GM21367 (cell line): ENCODE data around the gene CST7.

Experiments
- ATAC-seq: cut with Tn5 transposase; IDR thresholded peaks from one replicate; pipeline ENCODE4 v1.9.1; 2021; ENCODE audit not compliant: unreplicated experiment

CST7 gene

DNA sequence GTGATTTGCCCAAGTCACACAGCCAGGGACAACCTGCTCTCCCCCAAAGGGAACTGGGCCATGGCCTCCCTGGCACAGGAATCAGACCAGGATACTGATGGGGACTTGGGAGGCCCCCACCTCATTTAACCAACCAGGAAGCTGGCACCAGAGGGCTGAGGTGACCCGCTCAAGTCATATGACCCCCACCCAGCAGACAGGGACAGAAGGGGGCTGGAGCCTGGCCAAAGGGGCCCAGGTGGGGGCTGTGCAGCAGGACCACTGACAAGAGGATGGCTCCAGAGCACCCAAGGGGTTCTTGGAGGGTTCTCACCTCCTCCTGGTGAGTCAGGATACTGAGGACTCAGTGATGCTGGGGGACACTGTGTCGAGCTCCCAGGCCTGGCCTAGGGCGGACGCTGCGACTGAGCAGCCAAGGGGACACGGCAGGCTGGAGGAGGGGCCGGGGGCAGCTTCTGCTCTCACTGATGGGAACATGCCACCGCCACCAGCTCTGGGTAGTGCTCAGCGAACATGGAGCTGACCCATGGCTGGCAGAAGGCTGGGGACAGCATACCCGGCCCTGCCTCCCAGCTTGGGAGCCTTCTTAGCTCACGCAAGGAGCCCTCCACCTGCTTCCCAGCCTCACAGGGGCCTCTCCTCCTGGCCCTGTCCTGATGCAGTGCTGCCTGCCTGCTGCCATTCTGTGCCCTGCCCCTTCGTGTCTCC lies 1.2 kb downstream of the CST7 start:
- no peak for ATAC-seq

- ATAC-seq = no peak
Observed at GRCh38 chr20:24950836-24951525, 1.9 kb downstream of the CST7 start.

DNA sequence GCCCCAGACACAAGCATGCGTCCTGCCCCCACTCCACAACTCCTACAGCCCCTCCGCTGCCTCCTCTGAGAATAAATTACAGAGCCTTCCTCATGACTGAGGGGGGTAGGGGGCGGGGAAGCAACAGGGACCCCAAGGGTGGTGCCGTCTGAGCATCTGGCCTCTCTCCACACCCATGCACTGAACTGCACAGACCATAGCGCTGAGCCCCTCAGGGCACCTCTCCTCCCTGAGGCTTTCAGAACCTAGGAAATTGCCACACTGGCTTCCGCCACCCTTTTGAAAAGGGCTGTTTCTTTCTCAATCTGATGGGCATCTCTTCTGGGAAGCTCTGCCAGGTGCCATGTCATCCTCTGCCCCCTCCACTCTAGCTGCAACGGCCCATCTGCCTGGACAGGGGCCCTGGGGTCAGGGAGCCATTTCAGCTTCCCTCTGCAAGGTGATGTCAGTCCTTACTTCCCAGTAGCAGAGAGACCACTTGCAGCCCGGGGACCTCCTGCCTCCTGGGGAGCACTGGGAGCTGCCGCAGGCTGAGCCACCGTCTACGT lies 2.5 kb downstream of the CST7 start:
- ATAC-seq = no peak

DNA sequence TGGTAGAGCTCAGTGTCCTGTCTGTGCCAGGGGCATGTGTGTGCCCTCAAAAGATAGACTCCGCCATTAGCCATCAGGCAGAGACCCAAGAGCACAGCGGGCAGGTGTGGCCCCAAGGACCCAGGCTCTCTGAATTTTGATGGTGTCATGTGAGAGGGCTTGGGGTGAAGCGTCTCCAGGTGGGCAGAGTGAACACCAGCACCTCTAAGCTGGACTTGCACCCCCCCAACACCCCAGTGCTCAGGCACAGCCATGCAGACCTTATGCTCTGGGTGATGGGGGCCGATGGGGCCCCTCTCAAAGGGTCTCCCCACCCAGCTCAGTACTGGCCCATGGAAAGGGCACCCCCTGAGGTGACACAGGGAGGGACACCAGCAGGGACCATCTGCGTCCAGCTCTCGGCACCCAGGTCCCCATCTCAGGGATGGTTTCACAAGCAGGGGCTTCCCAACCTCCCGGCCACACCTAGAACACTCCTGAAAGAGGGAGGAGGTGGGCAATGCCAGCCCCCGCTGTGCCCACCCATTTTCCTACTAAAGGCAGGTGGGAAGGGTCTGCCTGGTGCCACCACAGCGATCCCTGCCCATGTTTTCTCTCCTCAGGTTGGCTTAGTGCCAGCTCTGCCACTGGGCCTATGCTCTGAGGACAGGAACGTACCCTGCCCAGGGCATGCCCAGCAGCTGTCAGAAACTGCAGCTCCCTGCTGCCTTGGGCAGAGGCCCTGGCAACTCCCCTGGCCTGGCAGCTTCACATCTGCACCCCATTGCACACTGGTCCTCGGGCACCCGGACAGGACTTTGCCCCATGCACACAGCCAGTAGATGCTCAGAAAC lies 3.5 kb downstream of the CST7 start:
- ATAC-seq = no peak

- no peak for ATAC-seq
Observed at GRCh38 chr20:24953209-24953575, 4.1 kb downstream of the CST7 start.

- ATAC-seq = no peak
Observed at GRCh38 chr20:24953621-24954133, 4.6 kb downstream of the CST7 start.

DNA sequence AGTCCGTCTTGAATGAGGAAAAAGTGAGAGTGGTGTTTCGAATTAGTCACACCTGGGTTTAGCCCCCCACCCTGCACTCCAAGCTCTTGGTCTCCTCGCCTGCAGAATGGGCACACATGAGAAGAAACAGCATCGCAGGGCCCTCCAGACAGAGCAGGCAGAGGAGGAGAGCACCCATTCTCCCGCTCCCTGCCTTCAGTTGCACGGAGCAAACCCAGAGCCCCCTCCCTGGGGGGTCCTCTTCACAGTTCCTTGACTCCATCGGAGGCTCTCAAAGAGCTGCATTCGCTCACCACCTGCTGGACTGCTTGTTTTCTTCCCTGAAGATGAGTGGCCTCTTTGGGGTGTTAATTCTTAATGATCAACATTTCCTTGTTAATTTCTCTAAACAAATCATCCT lies 5.1 kb downstream of the CST7 start:
- no peak for ATAC-seq

GRCh38 chr20:24954566-24954965 lies 5.5 kb downstream of the CST7 start:
- no peak for ATAC-seq

DNA sequence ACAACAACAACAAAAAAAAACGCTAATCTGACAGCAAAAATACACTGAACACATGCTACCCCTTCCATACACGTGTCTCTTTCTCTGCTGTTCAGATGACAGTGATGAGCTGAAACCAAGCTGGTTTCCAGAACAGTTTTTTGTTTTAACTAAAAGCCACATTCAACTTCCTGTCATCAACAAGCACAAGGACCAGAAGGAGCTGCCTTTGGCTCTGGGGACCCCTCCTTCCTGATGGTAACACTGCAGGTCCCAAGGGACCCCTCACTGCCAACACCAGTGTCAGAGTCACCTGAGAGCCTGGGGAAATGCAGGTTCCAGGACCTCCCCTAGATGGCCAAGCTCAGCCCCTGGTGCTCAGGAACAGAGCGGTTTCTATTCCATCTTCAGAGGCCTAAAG lies 6.0 kb downstream of the CST7 start:
- peak; percentile 83 for ATAC-seq

DNA sequence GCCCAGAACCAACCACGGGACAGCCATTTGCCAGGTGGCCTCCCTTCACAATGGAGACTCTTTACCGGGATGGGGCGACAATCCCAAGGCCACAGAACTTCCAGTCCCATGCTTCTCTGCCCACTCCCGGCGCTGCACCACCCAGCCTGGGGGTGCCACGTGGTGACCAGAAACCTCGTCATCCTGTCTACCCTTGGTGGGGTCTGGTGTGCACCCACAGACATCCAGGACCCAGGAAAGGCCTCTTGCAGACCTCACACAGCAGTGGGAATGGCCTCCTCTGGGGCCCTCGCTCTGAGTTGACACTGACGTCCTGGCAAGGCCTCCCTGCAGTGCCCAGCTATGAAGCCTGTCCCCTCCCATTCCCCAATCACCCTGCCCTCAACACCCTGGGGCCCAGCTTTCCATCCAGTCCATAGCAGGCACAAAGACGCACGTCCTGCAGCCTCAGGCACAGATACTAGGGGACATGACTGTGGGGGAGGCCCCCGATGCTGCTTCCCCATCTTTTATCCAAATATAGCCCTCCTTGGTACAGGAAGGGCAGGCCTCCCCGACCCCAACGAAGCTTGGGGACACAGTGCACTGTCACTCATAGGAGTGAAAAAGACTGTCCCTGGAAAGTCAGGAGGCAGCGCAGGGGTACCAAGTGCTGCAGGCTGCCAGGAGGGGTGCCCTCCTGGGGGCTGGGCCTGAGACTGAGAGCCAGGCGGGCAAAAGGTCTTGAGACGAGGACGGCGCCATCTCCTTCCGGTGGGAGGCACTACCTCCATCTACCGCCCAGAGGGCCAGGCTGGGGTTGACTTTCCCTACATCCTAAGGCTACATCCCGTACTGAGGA lies 7.2 kb downstream of the CST7 start:
- no peak for ATAC-seq

GRCh38 chr20:24957326-24958016 lies 8.4 kb downstream of the CST7 start:
- ATAC-seq = no peak

DNA sequence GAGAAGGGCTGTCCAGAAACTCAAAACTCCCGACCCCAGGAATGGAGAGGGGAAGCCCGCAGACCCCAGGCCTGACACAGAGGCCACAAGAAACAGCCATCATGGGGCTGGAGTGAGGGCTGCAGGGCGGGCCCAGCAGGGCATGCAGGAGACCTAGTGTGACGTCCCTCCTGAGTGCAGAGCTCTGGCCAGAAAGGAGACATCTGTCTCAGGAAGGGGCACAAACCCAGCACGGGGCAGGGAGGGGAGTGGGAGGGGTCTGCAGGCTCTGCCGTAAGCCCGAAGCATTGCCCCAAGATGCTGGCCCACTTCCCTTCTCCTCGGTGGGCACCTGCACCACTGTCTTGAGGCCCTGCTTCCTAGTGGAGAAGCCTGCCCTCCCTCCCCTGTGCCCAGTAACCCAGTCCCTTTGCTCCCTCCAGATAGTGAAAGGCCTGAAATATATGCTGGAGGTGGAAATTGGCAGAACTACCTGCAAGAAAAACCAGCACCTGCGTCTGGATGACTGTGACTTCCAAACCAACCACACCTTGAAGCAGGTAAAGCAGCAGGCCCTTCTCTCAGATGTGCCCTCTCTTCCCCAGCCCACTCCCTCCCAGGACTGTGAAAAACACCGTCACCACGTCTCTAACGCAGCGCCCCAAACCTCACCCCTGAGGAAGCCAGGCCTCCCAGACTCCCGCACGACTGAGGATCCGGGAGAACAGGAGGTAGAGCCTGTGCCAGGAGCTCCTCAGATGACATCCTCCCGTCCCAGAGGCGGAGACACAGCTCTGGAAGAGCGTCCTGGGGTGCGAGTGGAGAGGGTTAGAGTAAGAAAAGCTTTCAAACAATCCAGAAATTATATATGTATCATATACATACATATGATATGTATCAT lies 9.7 kb downstream of the CST7 start:
- no peak for ATAC-seq

- ATAC-seq = no peak
Observed at GRCh38 chr20:24959591-24960301, 10.7 kb downstream of the CST7 start.

DNA sequence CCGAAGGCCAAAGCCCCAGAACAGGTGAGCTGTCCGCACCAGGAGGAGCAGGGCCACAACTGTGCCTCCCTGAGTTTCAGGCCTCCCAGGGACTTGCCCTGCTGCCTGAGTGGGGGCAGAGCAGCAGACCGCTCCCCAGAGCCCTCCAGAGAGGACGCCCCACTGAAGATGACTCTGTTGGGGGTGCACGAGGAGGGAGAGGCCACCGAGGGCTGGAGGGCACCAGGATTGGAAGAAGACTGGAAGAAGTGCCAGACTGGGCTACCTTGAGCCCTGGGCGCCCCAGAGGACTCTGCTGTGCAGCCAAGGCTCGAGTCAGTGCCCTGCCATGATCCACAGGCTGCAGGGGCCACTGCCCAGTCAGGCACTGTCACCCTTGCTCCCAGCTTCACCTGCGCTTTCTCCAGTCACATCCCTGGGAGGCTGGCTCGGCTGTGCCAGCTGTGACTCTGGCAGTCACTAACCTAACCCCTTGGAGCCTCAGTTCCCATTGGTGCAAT lies 11.3 kb downstream of the CST7 start:
- no peak for ATAC-seq

- no peak for ATAC-seq
Observed at GRCh38 chr20:24960861-24961260, 11.8 kb downstream of the CST7 start.

DNA sequence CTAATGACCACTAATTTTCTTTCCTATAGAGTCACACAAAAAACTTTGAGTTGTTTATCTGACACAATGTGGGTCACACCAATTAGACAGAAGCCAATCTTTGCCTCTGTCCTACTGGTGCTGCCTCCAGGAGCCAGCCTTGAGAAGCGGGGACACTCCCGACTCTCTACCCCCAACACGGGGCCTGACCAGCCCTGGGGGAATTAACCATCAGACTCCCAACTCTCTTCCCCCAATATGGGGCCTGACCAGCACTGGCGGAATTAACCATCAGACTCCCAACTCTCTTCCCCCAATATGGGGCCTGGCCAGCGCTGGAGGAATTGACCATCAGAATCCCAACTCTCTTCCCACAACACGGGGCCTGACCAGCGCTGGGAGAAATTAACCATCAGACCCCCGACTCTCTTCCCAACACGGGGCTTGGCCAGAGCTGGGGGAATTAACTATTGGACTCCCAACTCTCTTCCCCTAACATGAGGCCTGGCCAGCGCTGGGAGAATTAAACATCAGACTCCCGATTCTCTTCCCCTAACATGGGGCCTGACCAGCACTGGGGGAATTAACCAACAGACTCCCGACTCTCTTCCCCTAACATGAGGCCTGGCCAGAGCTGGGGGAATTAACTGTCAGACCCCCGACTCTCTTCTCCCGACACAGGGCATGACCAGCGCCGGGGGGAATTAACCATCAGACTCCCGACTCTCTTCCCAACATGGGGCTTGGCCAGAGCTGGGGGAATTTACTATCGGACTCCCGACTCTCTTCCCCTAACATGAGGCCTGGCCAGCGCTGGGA lies 12.5 kb downstream of the CST7 start:
- no peak for ATAC-seq

GRCh38 chr20:24962182-24962492 lies 13.1 kb downstream of the CST7 start:
- ATAC-seq = no peak

GRCh38 chr20:24962510-24962909 lies 13.4 kb downstream of the CST7 start:
- ATAC-seq = no peak
